ENCODE measurements around the gene GTF3C4.

- TF ChIP-seq POLR2A (IDR thresholded peaks at IDR 0.05) = no peak
- no peak for TF ChIP-seq CTCF (IDR thresholded peaks at IDR 0.05)
These were observed 35.9 kb upstream of the GTF3C4 start for GRCh38 chr9:132634327-132634726.

Measured in heart left ventricle (tissue), 13 donors.